Measurements from ENCODE around the gene LRCOL1.

LRCOL1 gene

GRCh38 chr12:132597333-132598316, 12.8 kb downstream of the LRCOL1 start:
- DNase-seq (ENCODE audit: extremely low spot score): no peak
- ChIA-PET POLR2A (no interaction called here), CTCF (no interaction called here)
- no peak for TF ChIP-seq ARNT (IDR thresholded peaks at IDR 0.05)
- TF ChIP-seq CTBP1 (IDR thresholded peaks at IDR 0.05; ENCODE audit: borderline replicate concordance): peak; percentile 94

DNA sequence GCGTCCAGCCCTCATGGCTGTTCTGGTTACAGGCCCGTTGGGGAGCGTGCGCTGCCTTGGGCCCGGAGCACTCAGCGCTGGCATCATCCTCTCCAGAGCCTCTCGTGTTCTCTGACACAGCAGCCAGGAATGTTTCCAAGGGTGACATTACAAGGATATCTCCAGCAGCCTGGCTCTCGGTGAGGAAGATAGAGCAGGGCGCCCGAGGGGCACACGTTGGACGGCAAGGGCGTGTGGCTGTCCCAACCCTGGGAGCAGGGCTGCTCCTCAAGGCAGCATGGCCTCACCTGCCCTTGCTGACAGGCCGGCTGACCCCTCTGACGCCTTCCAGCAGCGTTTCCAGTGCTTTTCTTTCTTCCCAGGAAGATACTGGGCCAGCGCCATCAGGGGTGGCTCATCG, 14.4 kb downstream of the LRCOL1 start:
- ChIA-PET CTCF (no interaction called here), POLR2A (no interaction called here)
- DNase-seq (ENCODE audit: extremely low spot score): no peak
- TF ChIP-seq CTBP1 (IDR thresholded peaks at IDR 0.05; ENCODE audit: borderline replicate concordance) (no peak), ARNT (IDR thresholded peaks at IDR 0.05) (no peak), FOXK2 (IDR thresholded peaks at IDR 0.05) (no peak), FOXM1 (IDR thresholded peaks at IDR 0.05; ENCODE audit: borderline replicate concordance) (no peak), SUZ12 (IDR thresholded peaks at IDR 0.05) (no peak), LEF1 (IDR thresholded peaks at IDR 0.05; ENCODE audit: borderline replicate concordance) (no peak), FOXA1 (IDR thresholded peaks at IDR 0.05) (no peak), SP1 (IDR thresholded peaks at IDR 0.05) (no peak)
- TF ChIP-seq, protein P1, sequence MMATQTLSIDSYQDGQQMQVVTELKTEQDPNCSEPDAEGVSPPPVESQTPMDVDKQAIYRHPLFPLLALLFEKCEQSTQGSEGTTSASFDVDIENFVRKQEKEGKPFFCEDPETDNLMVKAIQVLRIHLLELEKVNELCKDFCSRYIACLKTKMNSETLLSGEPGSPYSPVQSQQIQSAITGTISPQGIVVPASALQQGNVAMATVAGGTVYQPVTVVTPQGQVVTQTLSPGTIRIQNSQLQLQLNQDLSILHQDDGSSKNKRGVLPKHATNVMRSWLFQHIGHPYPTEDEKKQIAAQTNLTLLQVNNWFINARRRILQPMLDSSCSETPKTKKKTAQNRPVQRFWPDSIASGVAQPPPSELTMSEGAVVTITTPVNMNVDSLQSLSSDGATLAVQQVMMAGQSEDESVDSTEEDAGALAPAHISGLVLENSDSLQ (IDR thresholded peaks at IDR 0.05): no peak

- CTCF ChIA-PET: no interaction called here
- POLR2A ChIA-PET: no interaction called here
- no peak for DNase-seq (ENCODE audit: extremely low spot score)
- TF ChIP-seq TARDBP (IDR thresholded peaks at IDR 0.05): no peak
- no peak for TF ChIP-seq FOXA1 (IDR thresholded peaks at IDR 0.05)
- TF ChIP-seq L3MBTL2 (conservative IDR thresholded peaks at IDR 0.05): no peak
- no peak for TF ChIP-seq CTBP1 (IDR thresholded peaks at IDR 0.05; ENCODE audit: borderline replicate concordance)
- TF ChIP-seq NFRKB (IDR thresholded peaks at IDR 0.05): no peak
- no peak for TF ChIP-seq SP1 (IDR thresholded peaks at IDR 0.05)
- TF ChIP-seq ZNF384 (IDR thresholded peaks at IDR 0.05): no peak
- TF ChIP-seq SUZ12 (IDR thresholded peaks at IDR 0.05): no peak
- TF ChIP-seq FOXM1 (IDR thresholded peaks at IDR 0.05; ENCODE audit: borderline replicate concordance): no peak
- no peak for TF ChIP-seq ARNT (IDR thresholded peaks at IDR 0.05)
- no peak for TF ChIP-seq FOXK2 (IDR thresholded peaks at IDR 0.05)
- no peak for TF ChIP-seq ELF4 (IDR thresholded peaks at IDR 0.05)
- TF ChIP-seq LEF1 (IDR thresholded peaks at IDR 0.05; ENCODE audit: borderline replicate concordance): no peak
- no peak for TF ChIP-seq BHLHE40 (IDR thresholded peaks at IDR 0.05; ENCODE audit: borderline replicate concordance)
These were observed 15.2 kb downstream of the LRCOL1 start for GRCh38 chr12:132595183-132595582.

- peak; percentile 93 for DNase-seq (ENCODE audit: extremely low spot score)
- ChIA-PET POLR2A (no interaction called here), CTCF (no interaction called here)
- TF ChIP-seq HDGF (IDR thresholded peaks at IDR 0.05; ENCODE audit: borderline replicate concordance) (peak; percentile 79; the same call in 1 of the 2 replicates), FOXM1 (IDR thresholded peaks at IDR 0.05; ENCODE audit: borderline replicate concordance) (no peak)
These were observed 16.4 kb downstream of the LRCOL1 start for GRCh38 chr12:132593938-132594358.

DNA sequence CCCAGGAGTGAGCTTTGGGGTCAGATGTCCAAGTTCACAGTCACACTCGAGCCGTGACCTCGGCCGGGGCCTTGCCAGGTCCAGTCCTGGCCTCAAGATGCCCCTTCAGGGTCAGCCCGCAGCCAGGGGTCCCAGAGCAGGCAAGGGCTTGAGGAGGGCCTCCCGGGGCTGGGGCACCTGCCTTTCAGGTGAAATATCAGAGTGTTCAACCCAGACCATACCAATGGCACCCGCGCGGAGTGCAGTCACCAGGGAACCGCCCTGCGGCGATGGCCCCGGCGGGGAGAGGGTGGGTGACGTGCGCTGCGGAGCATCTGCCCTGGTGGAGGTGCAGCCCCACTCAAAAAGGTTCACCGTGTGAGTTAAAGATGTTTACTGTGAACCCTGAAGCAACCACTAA, 16.9 kb downstream of the LRCOL1 start:
- ChIA-PET POLR2A (no interaction called here), CTCF (no interaction called here)
- no peak for DNase-seq (ENCODE audit: extremely low spot score)
- TF ChIP-seq CTBP1 (IDR thresholded peaks at IDR 0.05; ENCODE audit: borderline replicate concordance): no peak
- no peak for TF ChIP-seq ARNT (IDR thresholded peaks at IDR 0.05)
- TF ChIP-seq BHLHE40 (IDR thresholded peaks at IDR 0.05; ENCODE audit: borderline replicate concordance): no peak
- TF ChIP-seq FOXK2 (IDR thresholded peaks at IDR 0.05): no peak
- TF ChIP-seq FOXM1 (IDR thresholded peaks at IDR 0.05; ENCODE audit: borderline replicate concordance): no peak
- no peak for TF ChIP-seq LEF1 (IDR thresholded peaks at IDR 0.05; ENCODE audit: borderline replicate concordance)
- no peak for TF ChIP-seq HDGF (IDR thresholded peaks at IDR 0.05; ENCODE audit: borderline replicate concordance)
- TF ChIP-seq SP1 (IDR thresholded peaks at IDR 0.05): no peak

DNA sequence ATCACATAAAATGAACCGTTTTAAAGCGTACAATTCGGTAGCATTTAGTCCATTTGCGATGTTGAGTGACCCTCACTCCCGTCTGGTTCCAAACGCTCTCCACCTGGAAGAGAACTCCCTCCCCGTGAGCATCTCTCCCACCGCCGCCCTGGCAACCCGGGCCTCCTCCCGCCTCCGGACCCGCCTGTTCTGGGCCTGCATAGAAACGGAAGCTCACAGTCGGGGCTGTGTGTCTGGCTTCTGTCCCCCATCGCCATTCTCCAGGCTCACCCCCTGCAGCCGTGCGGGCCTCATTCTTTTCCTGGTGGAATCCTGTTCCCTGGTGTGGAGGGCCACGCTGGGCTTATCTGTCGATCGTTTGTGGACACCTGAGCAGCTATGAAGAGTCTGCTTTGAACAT, 17.3 kb downstream of the LRCOL1 start:
- TF ChIP-seq ARNT (IDR thresholded peaks at IDR 0.05) (no peak), BHLHE40 (IDR thresholded peaks at IDR 0.05; ENCODE audit: borderline replicate concordance) (no peak), HDGF (IDR thresholded peaks at IDR 0.05; ENCODE audit: borderline replicate concordance) (no peak), ELF4 (IDR thresholded peaks at IDR 0.05) (no peak), FOXK2 (IDR thresholded peaks at IDR 0.05) (no peak), FOXA1 (IDR thresholded peaks at IDR 0.05) (no peak), FOXM1 (IDR thresholded peaks at IDR 0.05; ENCODE audit: borderline replicate concordance) (no peak), L3MBTL2 (conservative IDR thresholded peaks at IDR 0.05) (no peak), ZNF384 (IDR thresholded peaks at IDR 0.05) (no peak), NFRKB (IDR thresholded peaks at IDR 0.05) (no peak), TARDBP (IDR thresholded peaks at IDR 0.05) (no peak), CTBP1 (IDR thresholded peaks at IDR 0.05; ENCODE audit: borderline replicate concordance) (no peak), LEF1 (IDR thresholded peaks at IDR 0.05; ENCODE audit: borderline replicate concordance) (no peak), SP1 (IDR thresholded peaks at IDR 0.05) (no peak), SUZ12 (IDR thresholded peaks at IDR 0.05) (no peak)
- TF ChIP-seq, protein P1 (IDR thresholded peaks at IDR 0.05): no peak
- DNase-seq (ENCODE audit: extremely low spot score): no peak
- ChIA-PET POLR2A (no interaction called here), CTCF (interaction anchor here (0.6 kb wide), 1 partner anchor 309 kb away, joined by 3 read pairs; no protein-coding TSS in a partner anchor)
